Anterior cingulate cortex (tissue), 58 donors: ENCODE measurements around the gene SPRR3.

Experiments used
- DNase-seq, 58 donors: peaks; one replicate each; lab custom pipeline; 2025; lab: John Stamatoyannopoulos, UW

The SPRR3 gene, protein sequence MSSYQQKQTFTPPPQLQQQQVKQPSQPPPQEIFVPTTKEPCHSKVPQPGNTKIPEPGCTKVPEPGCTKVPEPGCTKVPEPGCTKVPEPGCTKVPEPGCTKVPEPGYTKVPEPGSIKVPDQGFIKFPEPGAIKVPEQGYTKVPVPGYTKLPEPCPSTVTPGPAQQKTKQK

DNA sequence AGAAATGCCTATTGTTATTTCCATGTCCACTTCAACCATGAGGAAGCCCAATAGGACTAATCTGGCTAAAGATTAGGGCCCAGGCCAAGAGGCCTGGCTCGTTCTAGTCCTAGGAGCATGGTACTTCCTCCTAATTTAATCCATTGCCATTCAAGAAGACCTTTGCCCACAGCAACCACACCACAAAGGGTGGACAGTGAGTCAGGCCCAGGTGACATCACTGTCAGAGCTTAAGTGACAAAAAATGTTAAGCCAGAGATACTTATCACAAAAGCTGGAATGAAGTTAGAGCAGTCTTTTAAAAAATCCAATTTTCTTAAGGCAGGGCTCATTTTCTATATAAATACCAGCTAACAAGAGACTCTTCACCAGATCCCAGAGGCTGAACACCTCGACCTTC is at the start of gene SPRR3:
TSS of gene SPRR3 (plus strand) at position 368 of the 400 bp plus-strand sequence. CDS start 1,272 bp downstream, outside the sequence.
- no peak for DNase-seq

DNA sequence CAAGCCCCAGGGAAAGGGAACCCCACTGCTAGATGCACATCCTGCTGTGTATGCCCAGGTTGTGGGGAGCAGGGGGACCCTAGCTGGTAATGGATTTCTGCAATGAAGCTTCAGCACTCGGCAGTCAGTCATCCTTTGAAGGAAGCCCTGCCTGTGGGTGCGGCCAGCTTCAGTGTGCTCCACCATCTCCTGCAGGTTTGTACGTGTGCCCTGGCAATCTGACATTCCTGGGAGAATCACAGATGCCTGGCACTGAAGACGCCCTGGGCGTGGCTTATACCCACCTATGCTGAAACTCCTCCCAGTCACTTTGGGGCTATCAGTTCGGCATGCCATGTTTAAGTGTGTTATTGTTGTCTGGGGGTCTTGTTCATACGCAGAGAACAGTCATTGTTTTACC is 47.8 kb upstream of the SPRR3 start:
- no peak for DNase-seq

DNA sequence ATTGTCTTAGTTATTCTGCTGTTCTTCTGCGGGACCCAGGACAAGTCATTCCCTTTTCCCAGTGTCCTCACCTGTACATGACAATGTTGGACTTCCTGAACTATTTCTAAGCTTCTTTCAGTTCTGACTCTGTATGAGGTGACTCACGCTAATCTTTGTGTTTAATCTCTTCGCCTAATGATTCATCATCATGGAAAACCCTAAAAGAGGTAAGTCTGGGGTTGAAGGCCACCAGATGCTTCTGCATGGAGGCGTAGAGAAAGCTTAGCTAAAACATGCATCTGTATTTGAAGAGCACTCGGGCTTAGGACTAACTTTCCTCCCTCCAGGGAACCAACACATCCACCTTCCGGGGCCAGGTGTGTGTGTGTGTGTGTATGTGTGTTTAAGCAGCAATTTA is 47.1 kb upstream of the SPRR3 start:
- no peak for DNase-seq

DNA sequence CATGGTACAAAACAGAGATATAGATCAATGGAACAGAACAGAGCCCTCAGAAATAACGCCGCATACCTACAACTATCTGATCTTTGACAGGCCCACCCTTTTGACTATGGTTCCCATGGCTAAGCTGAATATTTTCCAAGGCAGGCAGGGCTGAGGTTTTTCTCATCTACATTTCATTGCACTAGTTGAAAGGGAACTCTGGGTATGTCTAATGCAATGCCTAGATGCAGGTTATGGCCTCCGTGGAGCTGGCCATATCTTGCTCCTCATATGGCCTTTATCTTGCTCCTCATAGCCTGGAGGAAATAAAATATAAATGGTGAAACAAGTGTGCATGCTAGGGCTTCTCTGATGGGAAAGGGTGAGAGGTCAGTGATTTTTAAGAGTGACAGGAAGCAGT is 44.0 kb upstream of the SPRR3 start:
- no peak for DNase-seq

DNA sequence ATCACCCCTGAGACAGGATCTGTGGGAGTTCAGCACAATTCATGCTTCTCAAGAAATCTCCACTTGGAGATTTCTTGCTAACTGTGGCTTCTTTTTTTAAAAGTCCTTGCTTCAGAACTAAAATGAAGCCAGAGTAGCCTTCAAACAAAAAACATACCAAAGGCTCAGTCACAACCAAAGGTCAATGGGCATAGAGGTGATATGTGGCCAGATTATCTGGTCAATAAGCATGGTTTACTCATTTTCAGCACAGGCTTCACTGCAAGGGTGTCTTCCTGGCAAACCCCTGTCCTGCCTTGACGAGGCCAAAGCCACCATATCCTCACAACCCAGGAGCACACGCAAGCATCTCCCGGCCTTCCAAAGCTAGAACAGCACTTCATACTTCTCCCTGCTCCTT is 42.3 kb upstream of the SPRR3 start:
- no peak for DNase-seq

DNA sequence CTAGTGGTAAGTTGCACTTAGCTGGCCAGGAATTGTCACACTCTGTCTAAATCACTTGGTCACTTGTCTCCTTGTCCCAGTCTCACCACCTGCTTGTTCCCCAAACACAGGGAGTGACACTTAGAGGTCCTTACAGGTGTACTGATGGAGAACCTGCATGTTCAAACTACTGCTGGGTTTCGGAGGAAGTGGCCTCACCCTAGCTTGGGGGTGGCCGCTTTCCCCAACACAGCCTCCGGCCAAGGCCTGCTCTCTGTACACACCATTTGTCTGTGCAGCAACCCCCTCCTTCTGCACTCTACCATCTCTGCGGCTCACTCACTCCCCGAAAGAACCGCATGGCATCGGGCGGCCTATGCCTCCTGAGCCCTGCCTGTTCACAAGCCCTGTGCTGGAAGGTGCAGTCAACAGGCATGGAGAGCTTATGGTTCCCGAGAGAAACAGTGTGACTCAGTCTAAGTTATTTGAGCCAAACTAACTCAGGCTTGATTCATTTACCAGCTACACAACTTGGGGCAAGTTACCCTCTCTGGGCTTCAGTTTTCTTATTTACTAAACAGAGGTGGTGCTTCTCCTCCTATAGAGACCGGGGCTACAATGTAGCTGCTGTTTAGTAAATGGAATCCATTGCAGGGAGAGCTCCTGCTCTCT is 41.6 kb upstream of the SPRR3 start:
- no peak for DNase-seq

DNA sequence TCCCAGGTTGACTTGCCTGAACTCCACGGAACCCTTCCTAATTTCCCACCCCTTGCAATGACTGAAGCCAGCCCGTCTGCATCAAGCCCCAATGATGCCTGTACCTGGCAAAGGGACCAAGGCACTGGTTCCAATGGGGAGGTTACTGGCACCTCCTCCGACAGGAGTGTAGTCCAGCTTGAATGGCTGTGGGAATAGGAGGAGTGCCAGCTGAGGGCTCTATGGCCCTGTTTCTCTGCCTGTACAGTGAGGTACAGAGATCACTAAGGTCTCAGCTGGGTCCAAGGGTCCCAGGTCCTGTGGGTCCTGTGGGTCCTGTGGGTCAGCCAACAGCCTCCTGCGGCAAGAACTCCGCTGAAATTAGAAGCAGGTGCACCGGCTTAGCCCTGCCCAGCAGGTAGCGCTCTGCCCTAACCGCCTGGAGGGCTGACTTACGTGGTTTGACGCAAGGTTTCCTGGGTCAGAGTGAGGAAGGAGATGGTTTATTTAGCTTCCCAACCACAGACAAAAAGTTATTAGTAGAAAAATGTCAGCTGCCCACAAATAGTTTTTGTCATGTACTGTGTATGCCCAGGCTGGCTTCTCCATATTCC is 41.0 kb upstream of the SPRR3 start:
- no peak for DNase-seq

DNA sequence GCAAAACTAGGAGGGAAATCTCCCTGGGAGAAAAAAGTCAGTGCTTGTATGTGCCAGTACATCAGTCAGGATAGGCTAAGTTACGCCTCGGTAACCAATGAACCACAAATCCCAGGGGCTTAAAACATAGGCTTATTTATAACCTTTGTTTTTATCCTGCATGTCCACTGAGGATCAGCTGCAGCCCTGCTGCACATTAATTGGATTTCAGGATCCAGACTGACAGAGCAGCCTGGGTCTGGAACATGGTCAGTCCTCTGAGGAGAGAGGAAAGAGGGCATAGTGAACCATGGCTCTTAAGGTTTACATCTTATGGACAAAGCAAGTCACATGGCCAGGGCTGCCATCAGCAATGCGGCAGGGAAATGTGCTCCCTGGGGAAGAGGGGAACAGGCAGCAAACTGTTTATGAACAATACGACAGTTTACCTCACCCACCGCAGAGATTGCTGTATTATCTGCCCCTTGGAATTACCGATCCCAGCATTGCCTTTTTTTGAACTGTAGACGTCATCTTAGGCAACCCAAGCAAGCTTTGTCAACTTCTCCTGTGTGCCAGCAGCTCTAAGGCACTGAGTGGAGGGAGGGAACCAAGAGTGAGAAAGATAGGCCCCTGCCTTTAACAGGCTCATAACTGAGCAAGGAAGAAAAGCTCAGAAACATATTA is 40.2 kb upstream of the SPRR3 start:
- no peak for DNase-seq

DNA sequence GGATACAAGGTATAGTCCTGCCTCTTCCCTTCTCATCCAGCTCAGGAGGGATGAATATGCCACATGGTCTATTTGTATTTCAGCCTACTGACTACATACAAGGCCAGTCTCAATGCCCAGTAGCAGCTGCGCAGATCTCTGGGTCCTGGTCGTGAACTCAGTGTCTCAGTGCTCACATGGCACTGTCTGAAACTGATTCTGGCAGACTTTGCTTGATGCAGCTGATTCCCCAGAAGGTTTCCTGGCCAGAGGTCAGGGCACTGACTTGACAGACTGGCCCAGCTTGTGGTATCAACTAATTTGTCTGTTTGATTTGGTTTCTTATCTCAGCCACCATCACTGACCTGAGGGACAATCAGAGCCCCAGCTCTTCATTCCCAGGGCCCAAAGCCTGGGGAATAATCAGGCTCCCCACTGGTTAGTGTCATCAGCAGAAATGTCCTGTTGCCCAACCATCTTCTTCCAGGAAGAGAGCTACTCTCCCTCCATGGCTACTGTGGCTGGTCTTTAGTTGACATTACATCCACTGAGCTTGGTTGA is 38.6 kb upstream of the SPRR3 start:
- no peak for DNase-seq

DNA sequence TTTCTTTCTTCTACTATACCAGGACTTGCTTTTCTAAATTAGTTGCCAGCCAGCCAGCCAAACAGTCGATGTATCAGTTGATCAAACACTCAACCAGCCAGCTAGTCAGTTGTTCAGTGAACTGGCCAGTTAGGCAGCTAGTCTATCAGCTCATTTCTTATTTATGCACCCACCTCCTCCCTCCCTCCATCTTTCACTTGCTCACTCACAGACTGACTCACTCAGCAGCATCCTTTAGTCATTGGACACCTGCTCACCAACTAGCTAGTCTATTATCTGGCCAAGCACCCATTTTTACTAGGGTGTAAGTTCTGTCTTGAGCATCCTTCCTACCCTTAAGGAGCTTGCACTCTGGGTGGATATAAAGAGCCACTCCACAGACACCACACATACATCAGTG is 37.0 kb upstream of the SPRR3 start:
- DNase-seq = no peak

DNA sequence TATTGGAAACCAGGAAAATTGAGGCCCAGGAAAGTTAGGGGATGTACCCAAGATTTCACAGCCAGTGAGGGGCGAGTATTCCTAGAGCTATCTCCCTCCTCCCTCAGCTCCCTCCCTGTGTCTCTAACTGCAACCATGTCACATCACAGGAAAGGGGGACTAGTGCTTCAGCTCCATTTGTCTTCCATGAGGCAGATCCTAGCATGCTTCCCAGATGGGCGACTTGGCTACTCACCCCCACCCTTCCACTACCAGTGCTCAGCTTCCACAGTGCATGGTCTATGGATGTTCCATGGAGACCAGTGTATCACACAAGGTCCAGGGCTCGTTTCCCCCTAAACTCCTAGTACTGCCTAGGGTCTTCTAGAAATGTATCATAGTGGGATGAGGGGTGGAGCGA is 35.7 kb upstream of the SPRR3 start:
- no peak for DNase-seq

DNA sequence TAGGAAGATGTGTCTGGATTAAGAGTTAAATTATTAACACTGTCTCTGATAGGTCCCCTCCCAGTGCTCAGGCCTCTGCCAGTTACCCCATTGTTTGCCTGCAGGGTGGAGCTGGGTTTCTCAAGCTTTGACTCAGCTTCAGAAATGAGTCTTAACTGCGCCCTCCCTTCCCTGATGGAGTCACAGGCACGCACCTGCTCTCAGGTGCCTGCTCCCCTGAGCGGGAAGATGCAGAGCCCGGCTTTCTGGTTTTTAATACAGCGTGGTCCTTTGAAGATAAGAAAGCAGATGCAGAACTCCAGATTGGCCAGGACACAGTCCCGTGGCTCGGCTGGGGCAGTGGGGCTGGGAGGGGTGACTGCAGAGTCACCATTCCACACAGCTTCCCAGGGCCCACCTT is 34.3 kb upstream of the SPRR3 start:
- no peak for DNase-seq

DNA sequence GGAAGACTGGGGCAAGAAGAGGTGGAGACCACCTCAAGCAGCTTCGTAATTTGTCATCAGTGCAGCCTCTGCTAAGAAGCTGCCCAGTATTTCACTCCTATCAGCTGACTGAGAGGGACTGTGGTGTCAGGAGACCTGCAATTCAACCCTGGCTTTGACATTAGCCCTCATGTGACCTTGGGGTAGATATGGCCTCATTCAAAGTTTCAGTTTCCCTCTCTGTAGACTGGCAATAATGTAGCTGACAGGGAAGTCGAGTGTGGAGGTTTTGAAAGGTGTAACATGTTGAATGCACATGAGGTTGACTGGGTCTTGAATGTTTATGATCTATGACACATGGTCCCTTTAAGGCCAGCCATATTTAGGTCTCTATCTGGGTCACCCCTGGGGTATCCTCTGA is 33.3 kb upstream of the SPRR3 start:
- DNase-seq = no peak

DNA sequence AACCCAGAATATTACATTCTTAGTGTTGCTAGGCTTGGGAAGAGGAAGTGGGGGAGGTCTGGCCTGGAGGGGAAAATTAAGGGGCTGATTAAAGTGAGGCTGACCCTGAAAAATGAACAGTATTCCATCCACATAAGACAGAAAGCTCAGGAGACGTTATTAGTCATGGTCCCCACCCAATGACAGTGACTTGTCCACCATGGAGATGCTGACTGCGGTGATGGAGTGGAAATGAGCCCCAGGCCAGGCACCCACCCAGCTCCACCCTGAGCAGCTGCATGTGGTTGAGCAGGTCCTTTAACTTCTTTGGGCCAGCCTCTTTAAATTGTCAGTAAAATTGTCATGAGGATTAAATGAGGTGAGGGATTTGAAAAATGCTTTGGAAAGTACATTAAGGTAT is 32.5 kb upstream of the SPRR3 start:
- no peak for DNase-seq

DNA sequence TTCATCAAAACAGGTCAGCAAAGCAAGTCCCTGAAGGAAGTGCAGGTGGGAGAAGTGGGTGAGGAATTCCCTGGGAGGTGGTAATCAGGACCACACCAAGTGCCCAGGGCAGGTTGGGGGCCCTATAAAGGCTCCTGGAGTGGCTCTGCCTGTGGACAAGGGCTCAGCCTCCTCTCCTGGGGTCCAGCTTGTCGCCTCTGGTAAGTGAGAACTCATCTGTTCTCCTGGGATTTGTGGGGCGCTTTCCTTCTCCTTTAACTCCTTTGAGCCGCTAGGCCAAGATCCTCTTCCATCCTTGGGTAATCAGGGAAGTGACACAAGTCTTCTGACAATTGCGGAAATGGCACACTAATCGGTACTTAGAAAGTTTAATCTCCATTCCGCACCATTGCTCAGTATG is 31.1 kb upstream of the SPRR3 start, which contains the start of gene SPRR4:
TSS of gene SPRR4 (plus strand) at position 154 of the 400 bp plus-strand sequence. CDS start 1,243 bp downstream, outside the sequence.
- no peak for DNase-seq

DNA sequence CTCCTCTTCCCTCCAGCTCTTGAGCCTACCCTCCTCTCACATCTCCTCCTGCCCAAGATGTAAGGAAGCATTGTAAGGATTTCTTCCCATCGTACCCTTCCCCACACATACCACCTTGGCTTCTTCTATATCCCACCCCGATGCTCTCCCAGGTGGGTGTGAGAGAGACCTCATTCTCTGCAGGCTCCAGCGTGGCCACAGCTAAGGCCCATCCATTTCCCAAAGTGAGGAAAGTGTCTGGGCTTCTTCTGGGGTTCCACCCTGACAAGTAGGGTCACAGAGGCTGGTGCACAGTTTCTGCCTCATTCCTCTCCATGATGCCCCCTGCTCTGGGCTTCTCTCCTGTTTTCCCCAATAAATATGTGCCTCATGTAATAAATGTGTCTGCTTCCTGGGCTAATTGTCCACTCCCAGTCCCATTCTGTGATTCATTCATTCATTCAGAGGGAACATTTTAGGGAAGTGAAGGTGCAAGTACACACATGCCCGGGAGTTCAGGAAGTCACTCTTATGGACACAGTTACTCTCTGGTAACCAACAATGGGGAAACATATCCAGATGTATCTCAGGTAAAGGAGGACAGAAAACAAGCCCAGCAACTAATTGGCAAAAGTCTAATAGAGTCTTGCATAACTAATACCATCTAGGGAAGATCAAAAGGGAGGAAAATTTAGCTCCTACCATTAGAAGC is 29.2 kb upstream of the SPRR3 start:
- DNase-seq = no peak

DNA sequence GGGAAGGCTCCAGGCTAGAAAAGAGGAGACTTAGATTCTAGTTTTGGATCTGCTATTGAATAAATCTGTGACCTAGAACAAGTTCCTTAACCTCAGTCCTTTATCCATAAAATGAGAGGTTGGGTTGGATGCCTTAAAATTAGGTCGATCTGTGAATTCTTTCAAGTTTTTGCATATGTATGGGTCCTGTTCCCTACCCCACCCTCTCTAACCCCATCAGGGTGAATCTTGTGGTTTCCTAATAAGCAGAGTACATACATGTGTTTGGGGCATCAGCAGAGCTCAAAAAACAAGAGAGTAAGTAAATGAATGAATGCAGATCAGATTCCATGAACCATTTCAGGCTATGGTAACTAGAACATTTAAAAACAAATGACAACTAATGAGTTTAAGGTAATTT is 24.9 kb upstream of the SPRR3 start:
- DNase-seq = no peak

DNA sequence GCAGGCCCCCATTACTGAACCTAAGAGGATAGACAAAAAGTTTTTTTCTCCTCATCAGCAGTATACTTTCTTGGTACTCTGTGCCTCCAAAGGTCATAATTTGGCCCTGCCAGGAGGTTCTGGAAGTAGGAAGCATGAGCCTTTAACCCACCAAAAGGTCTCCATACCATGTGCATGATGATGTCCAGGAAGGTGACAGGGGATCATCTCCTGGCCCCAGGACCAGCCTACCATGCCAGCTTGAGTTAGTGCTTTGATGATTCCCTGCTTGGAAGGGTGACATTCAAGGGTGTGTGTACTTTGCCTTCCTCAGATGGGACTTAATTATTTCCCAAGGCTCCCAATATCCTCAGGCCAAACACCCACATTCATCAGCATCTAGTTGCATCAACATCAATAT is 23.9 kb upstream of the SPRR3 start:
- no peak for DNase-seq

DNA sequence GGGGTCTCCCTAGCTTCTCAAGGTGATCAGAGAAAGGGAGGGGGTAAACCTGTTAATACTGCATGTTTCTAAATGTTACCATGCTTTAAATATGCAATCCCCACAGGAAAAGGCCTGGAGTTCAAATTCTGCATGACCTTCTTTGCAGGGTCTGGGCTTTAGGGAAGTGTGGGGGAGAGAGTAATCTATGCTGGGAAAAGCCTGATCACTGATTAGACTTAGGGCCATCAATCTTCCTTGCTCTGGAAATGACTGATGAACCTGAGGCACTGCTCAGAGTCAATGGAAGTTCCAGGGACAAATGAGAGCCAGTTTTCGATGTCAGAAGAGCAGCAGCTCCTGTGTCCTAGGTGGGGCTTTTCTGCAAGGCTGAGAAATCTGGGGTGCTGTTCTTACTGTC is 20.9 kb upstream of the SPRR3 start:
- DNase-seq = no peak

DNA sequence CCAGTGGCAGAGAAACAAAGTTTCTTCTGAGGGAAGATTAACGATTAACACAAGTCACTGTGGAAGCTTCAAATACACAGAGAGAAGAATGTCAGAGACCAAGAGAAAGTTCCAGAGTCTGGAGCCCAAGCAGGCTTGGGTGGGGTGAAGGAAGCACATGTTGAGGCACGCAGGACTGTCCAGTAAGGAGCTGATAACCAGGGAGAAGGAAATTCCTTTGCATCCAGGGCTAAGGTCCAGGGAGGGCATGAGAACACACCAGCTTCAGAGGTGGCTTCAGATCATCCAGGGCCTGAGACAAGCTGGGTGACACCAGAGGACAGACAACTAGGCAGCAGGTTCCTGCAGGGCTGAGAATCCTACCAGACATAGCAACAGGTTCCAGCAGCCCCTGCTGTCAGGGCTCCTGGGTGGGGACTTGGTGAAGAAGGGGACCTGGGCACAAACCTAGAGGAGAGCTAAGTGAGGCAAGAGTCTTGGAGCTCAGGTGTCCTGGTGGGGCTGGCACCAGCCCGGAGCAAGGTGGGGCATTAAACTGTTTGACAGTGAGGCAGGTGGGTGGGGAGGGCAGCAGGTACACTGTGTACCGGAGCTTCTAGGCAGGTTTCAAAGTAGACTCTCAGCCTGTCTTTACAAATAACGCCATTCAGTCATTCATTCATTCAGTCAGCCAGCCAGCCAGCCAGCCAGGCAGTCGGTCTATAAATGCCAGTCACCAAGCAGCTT is 20.2 kb upstream of the SPRR3 start:
- no peak for DNase-seq
